Left lung (tissue), 10 donors: ENCODE data around the gene GPC6. TPM values are rescaled to one million over a fixed set of nuclear protein-coding genes. Genes with fewer than 3 reads are reported as not detected.

Source experiments
- ATAC-seq: fragments of 200-7000 bp; cut with Tn5 transposase; one replicate; pipeline ENCODE4 v1.9.1; 2020; ENCODE audit warnings: moderate library complexity
- DNase-seq, 4 donors: peaks; one replicate each; pipeline ENCODE4 v3.0.0-alpha.2; 2013 to 2020
- H3K27ac ChIP-seq, 2 donors: fragments of 200-600 bp; sonication (generic) in 1 of 2; one replicate each; pipeline versions ENCODE4 v1.5.0 to v1.8.0; 2020 to 2021
- H3K27me3 ChIP-seq, 2 donors: fragments of 200-600 bp; sonication (generic) in 1 of 2; one replicate each; pipeline versions ENCODE4 v1.5.0 to v1.8.0; 2020 to 2021
- H3K36me3 ChIP-seq, 2 donors: fragments of 200-600 bp; sonication (generic) in 1 of 2; one replicate each; pipeline versions ENCODE4 v1.5.0 to v1.8.0; 2020 to 2021
- H3K4me1 ChIP-seq, 2 donors: fragments of 200-600 bp; one replicate each; pipeline ENCODE4 v1.8.0; 2021
- H3K4me3 ChIP-seq, 2 donors: fragments of 200-600 bp; sonication (generic) in 1 of 2; one replicate each; pipeline versions ENCODE4 v1.5.0 to v1.8.0; 2020 to 2021; ENCODE audit warnings: mild to moderate bottlenecking in 1 of 2
- H3K9me3 ChIP-seq, 2 donors: fragments of 200-600 bp; sonication (generic) in 1 of 2; one replicate each; pipeline versions ENCODE4 v1.5.0 to v1.8.0; 2020 to 2021
- intact Hi-C, 2 donors: fragments of 100-400 bp; cut with DNase I; formaldehyde crosslinking; loops; one replicate each; pipeline versions ENCODE4 v1.11.2 to v1.14.2; 2022
- polyA plus RNA-seq, 6 donors: library from polyadenylated mRNA; unstranded; fragments of 120-200 nt; gene quantifications; one replicate each; pipeline ENCODE4 v1.2.1, GENCODE V29; 2013; ENCODE audit not compliant: insufficient read length in 6 of 6
- total RNA-seq, 2 donors: library from RNA; stranded (reverse); fragmentation: NEBNext Ultra II Directional; extraction: Animal tissue kit (Norgen Biotek cat#: 25700); gene quantifications; one replicate each; pipeline ENCODE4 v1.2.1, GENCODE V29; 2021
- TF ChIP-seq, protein P1 (sequence below), 2 donors: fragments of 200-600 bp; sonication (generic) in 1 of 2; IDR thresholded peaks; one replicate each; pipeline versions ENCODE4 v1.5.0 to v1.8.0; 2021; ENCODE audit warnings: antibody characterized with exemption in 2 of 2
- donor health status: DM: no; HTN: yes; CAD: no.
- donor health status: DM: no; HTN: no; CAD: no.

Gene GPC6
- total and polyA plus RNA-seq, 8 donors = 9.6 to 25.8 (median 21.1) TPM

DNA sequence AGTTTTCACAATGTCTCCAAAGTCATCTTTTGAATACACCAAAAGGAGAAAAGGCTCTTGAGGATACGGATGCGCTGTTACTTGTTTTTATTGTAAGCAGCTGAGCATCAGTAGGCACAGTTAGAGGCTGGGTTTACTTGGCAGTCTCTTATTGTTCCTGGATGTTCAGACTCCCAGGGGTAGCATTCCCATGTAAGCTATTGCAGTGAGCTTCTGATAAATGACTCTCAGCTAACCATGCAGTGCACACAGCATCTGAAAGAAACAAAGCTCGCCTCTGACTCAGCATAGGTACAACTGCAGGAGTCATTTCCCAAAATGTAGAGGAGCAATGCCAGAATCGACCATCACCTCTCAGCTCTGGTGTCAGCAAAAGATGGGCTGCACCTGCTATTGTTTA, 1168.1 kb downstream of the GPC6 start:
- intact Hi-C loops = no loop called here
- Histone ChIP-seq H3K36me3 (no peaks in the 10 kb centered on the region), H3K4me3 (no peak overlapping the region), H3K27ac (no peak overlapping the region), H3K27me3 (no peaks in the 10 kb centered on the region), H3K4me1 (no peaks in the 10 kb centered on the region), H3K9me3 (no peaks in the 10 kb centered on the region)
- DNase-seq = no peak
- ATAC-seq = no peak
- TF ChIP-seq, protein P1, sequence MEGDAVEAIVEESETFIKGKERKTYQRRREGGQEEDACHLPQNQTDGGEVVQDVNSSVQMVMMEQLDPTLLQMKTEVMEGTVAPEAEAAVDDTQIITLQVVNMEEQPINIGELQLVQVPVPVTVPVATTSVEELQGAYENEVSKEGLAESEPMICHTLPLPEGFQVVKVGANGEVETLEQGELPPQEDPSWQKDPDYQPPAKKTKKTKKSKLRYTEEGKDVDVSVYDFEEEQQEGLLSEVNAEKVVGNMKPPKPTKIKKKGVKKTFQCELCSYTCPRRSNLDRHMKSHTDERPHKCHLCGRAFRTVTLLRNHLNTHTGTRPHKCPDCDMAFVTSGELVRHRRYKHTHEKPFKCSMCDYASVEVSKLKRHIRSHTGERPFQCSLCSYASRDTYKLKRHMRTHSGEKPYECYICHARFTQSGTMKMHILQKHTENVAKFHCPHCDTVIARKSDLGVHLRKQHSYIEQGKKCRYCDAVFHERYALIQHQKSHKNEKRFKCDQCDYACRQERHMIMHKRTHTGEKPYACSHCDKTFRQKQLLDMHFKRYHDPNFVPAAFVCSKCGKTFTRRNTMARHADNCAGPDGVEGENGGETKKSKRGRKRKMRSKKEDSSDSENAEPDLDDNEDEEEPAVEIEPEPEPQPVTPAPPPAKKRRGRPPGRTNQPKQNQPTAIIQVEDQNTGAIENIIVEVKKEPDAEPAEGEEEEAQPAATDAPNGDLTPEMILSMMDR (IDR thresholded peaks at IDR 0.05) = no peak

DNA sequence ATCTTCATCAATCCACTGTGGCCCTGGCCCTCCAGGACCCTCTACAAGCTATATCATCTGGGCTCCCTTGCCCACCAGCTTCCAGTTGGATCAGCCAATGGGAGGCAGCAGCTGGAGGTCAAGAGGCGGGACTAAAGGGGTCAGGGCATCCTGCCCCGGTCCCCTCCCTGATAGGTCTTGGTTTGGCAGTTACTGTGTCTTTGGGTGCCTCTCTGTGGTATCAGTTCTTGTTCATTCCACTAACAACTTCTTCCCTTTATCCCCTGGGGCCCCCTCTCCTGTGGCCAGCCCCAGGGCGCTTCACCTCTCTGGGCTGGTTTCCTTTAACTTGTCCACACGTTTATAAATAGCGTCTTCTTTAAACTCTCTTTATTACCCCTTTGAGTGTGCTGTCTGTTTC, 1169.3 kb downstream of the GPC6 start:
- intact Hi-C loops = no loop called here
- TF ChIP-seq, protein P1 (IDR thresholded peaks at IDR 0.05) = no peak
- ATAC-seq = no peak

DNA sequence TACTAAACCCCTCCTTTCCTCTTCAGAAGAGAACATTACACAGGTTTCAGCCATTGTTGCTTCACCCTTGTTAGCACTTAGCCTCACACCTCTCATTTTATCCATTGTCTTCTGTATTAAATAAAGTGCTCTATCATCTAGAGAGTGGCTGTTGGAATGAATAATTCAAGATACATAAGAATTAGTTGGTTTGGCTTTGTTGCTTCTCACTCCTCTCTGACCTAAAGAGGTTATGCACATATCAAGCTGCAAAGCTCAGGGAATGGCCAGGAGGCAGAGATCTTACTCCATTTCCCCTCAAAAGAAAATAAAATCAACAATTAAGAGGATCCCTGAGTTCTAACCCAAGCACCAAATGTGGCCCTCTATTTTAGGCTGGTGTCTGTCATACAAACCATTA, 1173.2 kb downstream of the GPC6 start:
- TF ChIP-seq, protein P1 (IDR thresholded peaks at IDR 0.05) = no peak
- H3K27ac ChIP-seq = no peak overlapping the region
- no peak overlapping the region for H3K4me3 ChIP-seq
- ATAC-seq (no peak), DNase-seq (no peak)
- no peaks in the 10 kb centered on the region for H3K9me3 ChIP-seq
- no peaks in the 10 kb centered on the region for H3K36me3 ChIP-seq
- no peaks in the 10 kb centered on the region for H3K4me1 ChIP-seq
- H3K27me3 ChIP-seq = no peaks in the 10 kb centered on the region
- intact Hi-C loops = no loop called here

More for the DNA sequence above, 1169.3 kb downstream of the GPC6 start:
- no peaks in the 10 kb centered on the region for H3K9me3 ChIP-seq
- H3K27me3 ChIP-seq = no peaks in the 10 kb centered on the region
- H3K36me3 ChIP-seq = no peaks in the 10 kb centered on the region
- DNase-seq = no peak
- H3K4me3 ChIP-seq = no peak overlapping the region
- H3K4me1 ChIP-seq = no peaks in the 10 kb centered on the region
- H3K27ac ChIP-seq = no peak overlapping the region

DNA sequence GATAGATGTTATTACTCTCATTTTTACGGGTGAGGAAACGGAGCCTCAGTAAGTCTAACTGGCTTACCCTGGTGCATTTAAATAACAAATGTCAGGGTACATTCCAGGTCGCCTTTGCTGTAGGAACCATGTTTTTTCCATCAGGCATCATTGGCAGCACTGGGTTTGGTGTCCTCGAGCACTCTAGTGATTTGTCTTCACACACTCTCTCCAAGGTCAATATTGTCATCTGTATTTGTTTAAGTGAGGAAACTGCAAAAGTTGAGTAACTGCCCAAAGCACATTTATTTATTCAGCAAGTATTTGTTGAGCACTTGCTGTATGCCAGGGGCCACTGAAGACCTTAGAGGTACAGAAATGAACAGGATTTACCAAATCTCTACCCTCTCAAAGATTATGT, 1174.3 kb downstream of the GPC6 start:
- no peak overlapping the region for H3K4me3 ChIP-seq
- H3K36me3 ChIP-seq = no peaks in the 10 kb centered on the region
- no peaks in the 10 kb centered on the region for H3K4me1 ChIP-seq
- H3K9me3 ChIP-seq = no peaks in the 10 kb centered on the region
- intact Hi-C loops = no loop called here
- H3K27me3 ChIP-seq = no peaks in the 10 kb centered on the region
- TF ChIP-seq, protein P1 (IDR thresholded peaks at IDR 0.05) = no peak
- H3K27ac ChIP-seq = no peak overlapping the region
- DNase-seq (no peak), ATAC-seq (no peak)

DNA sequence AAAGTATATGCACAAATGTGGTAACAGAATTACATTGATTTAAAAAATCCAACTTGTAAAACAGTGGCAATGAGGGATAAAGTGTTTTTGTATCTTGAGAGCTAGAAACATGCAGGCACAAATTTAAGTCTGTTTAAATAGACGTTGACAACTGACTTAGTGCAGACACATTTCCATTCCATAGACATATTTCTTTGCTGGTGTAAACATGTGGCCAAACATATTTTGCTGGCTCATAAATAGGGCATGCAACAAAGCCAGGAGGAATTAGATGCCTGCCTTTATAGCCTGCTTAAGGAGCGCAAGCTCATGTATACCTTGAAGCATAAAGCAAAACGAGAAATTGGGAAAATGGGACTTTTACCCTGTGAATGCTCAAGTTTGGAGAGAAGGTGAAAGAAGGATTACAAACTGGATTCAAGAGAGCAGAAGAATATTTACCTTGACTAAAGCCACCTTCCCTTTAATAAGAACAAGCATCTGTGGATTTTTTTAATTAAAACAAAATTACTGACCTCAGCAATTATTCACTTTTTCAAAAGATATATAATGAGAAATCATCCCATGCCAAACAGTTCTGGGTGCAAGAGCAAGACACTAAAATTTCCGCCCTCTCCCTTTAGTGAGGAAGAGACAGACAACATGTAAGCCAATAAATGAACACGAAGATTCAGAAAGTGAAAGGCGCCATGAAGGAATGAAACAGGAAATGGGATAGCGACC, 1181.9 kb downstream of the GPC6 start:
- TF ChIP-seq, protein P1 (IDR thresholded peaks at IDR 0.05) = no peak
- H3K4me1 ChIP-seq = no peaks in the 10 kb centered on the region
- no peaks in the 10 kb centered on the region for H3K36me3 ChIP-seq
- H3K27me3 ChIP-seq = peaks cover 0 to 6% of the 10 kb centered on the region in 2 donors
- H3K9me3 ChIP-seq = no peaks in the 10 kb centered on the region
- ATAC-seq (no peak), DNase-seq (no peak)
- no peak overlapping the region for H3K27ac ChIP-seq
- intact Hi-C loops = no loop called here
- H3K4me3 ChIP-seq = no peak overlapping the region
